ENCODE results near the gene AMFR. TPM values are rescaled to one million over a fixed set of nuclear protein-coding genes. Genes with fewer than 3 reads are reported as not detected.

The AMFR gene
- total and polyA plus RNA-seq, 10 donors, result 48.1 to 249 (median 99.3) TPM

- Histone ChIP-seq H3K4me3 (no peak overlapping the region), H3K4me1 (peaks cover 0 to 11% (median 7%) of the 10 kb centered on the region in 6 donors), H3K36me3 (no peaks in the 10 kb centered on the region), H3K9me3 (no peaks in the 10 kb centered on the region), H3K27me3 (replicated peaks in 1 of 7) (peaks cover 0 to 7% (median 0%) of the 10 kb centered on the region in 7 donors), H3K27ac (no peak overlapping the region)
- TF ChIP-seq CTCF (IDR thresholded peaks at IDR 0.05 in 8 of 11, conservative IDR thresholded peaks at IDR 0.05 in 3 of 11) (no peak), POLR2A (IDR thresholded peaks at IDR 0.05) (no peak), POLR2AphosphoS5 (IDR thresholded peaks at IDR 0.05) (no peak)
- 71 to 93% (median 81%) methylated on average over 5 to 7 of the region's 7 CpGs for WGBS, 5 donors
- DNase-seq, result peak; percentile 61
- intact Hi-C loops (cut with DNase I; ENCODE audit: low total_unique reads), result loop anchor here (5.0 to 10.0 kb wide), 2 partner anchors 274 to 851 kb away; no protein-coding TSS in a partner anchor
Measured at GRCh38 chr16:56315955-56316354, 109.4 kb downstream of the AMFR start.

GRCh38 chr16:56314244-56314850 lies 111.0 kb downstream of the AMFR start:
- peak; percentile 47 for DNase-seq
- Histone ChIP-seq H3K4me3 (no peak overlapping the region), H3K4me1 (peaks cover 0 to 11% (median 7%) of the 10 kb centered on the region in 6 donors), H3K27me3 (replicated peaks in 1 of 7) (peaks cover 0 to 7% (median 0%) of the 10 kb centered on the region in 7 donors), H3K27ac (no peak overlapping the region), H3K36me3 (no peaks in the 10 kb centered on the region), H3K9me3 (no peaks in the 10 kb centered on the region)
- intact Hi-C loops (cut with DNase I; ENCODE audit: low total_unique reads), result loop anchor here (10.0 kb wide), 1 partner anchor 850 kb away; no protein-coding TSS in a partner anchor
- TF ChIP-seq CTCF (IDR thresholded peaks at IDR 0.05 in 8 of 11, conservative IDR thresholded peaks at IDR 0.05 in 3 of 11), result no peak
- 84 to 93% (median 87%) methylated on average over 18 of the region's 18 CpGs for WGBS, 5 donors

DNA sequence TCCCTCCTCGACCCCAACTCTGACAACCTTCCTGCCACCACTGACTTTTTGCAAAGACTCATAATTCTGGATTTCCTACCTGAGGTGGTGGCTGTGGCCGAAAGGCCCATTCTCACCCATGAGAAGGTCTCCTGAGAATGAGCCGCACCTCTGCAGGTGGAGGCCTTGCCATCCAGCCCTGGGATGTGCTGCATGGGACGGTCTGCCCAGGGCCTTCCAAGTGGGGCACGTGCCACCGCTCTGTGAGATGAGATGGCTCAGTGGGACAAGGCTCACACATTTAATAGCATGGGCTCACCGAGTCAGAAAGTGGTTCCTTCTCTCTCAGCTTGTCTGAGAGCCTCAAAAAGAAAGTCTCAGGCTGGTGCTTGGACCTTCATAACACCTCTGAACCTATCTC lies 112.8 kb downstream of the AMFR start:
- Histone ChIP-seq H3K4me3 (no peak overlapping the region), H3K9me3 (no peaks in the 10 kb centered on the region), H3K27me3 (replicated peaks in 1 of 7) (peaks cover 0 to 2% (median 0%) of the 10 kb centered on the region in 7 donors), H3K4me1 (no peaks in the 10 kb centered on the region), H3K36me3 (no peaks in the 10 kb centered on the region), H3K27ac (no peak overlapping the region)
- DNase-seq, result peak; percentile 61
- TF ChIP-seq CTCF (IDR thresholded peaks at IDR 0.05 in 8 of 11, conservative IDR thresholded peaks at IDR 0.05 in 3 of 11) (no peak), POLR2AphosphoS5 (IDR thresholded peaks at IDR 0.05) (no peak), POLR2A (IDR thresholded peaks at IDR 0.05) (no peak)
- intact Hi-C loops (cut with DNase I; ENCODE audit: low total_unique reads), result loop anchor here (10.0 kb wide), 1 partner anchor 848 kb away; no protein-coding TSS in a partner anchor
- WGBS, 5 donors, result 86 to 96% (median 91%) methylated on average over 4 to 7 of the region's 7 CpGs

GRCh38 chr16:56312028-56312300 lies 113.4 kb downstream of the AMFR start:
- H3K9me3 ChIP-seq, result no peaks in the 10 kb centered on the region
- no peak overlapping the region for H3K4me3 ChIP-seq
- no peaks in the 10 kb centered on the region for H3K36me3 ChIP-seq
- peaks cover 0 to 4% (median 0%) of the 10 kb centered on the region in 7 donors for H3K27me3 ChIP-seq (replicated peaks in 1 of 7)
- no peaks in the 10 kb centered on the region for H3K4me1 ChIP-seq
- DNase-seq, result peak; percentile 61
- H3K27ac ChIP-seq, result no peak overlapping the region
- intact Hi-C loops (cut with DNase I; ENCODE audit: low total_unique reads), result loop anchor here (10.0 kb wide), 1 partner anchor 847 kb away; no protein-coding TSS in a partner anchor
- WGBS, 5 donors, result 38 to 55% (median 40%) methylated on average over 11 of the region's 11 CpGs
- TF ChIP-seq POLR2AphosphoS5 (IDR thresholded peaks at IDR 0.05), result no peak
- TF ChIP-seq CTCF (IDR thresholded peaks at IDR 0.05 in 8 of 11, conservative IDR thresholded peaks at IDR 0.05 in 3 of 11), result no peak
- TF ChIP-seq POLR2A (IDR thresholded peaks at IDR 0.05), result no peak

Other genes starting within 250 kb of the AMFR start
- 1 to 10 TPM; 3.5 to 7.9 (median 6.7) TPM for gene GNAO1, start 234.1 kb downstream of the AMFR start, total RNA-seq
- 1 to 10 TPM in 1 of 3 donors, under 1 TPM in 2; 0.32 to 1.0 (median 0.33) TPM for gene GNAO1, start 234.1 kb downstream of the AMFR start, polyA plus RNA-seq
- 10 to 100 TPM; 52.8 to 93.0 (median 83.2) TPM for gene NUDT21, start 25.8 kb upstream of the AMFR start, total RNA-seq
- gene NUDT21, start 25.8 kb upstream of the AMFR start, polyA plus RNA-seq, result 10 to 100 TPM; 19.4 to 36.8 (median 29.2) TPM
- 10 to 100 TPM; 22.8 to 34.7 (median 30.5) TPM for gene OGFOD1, start 26.0 kb upstream of the AMFR start, total RNA-seq
- 10 to 100 TPM in 2 of 3 donors, 1 to 10 TPM in 1; 6.9 to 11.6 (median 10.3) TPM for gene OGFOD1, start 26.0 kb upstream of the AMFR start, polyA plus RNA-seq
- gene BBS2, start 94.5 kb upstream of the AMFR start, total RNA-seq, result 10 to 100 TPM; 29.1 to 70.3 (median 52.8) TPM
- gene BBS2, start 94.5 kb upstream of the AMFR start, polyA plus RNA-seq, result 10 to 100 TPM; 22.9 to 52.5 (median 33.3) TPM
- gene MT4, start 139.5 kb upstream of the AMFR start, total RNA-seq, result not detected
- gene MT4, start 139.5 kb upstream of the AMFR start, polyA plus RNA-seq, result not detected
- under 1 TPM in 1 of 7 donors, not detected in 6; 0.77 TPM for gene MT3, start 164.0 kb upstream of the AMFR start, total RNA-seq
- gene MT3, start 164.0 kb upstream of the AMFR start, polyA plus RNA-seq, result 10 to 100 TPM in 1 of 3 donors, 1 to 10 TPM in 1, not detected in 1; 1.5 to 11.5 TPM
- 10 to 100 TPM; 25.3 to 96.9 (median 43.8) TPM for gene MT2A, start 183.0 kb upstream of the AMFR start, total RNA-seq
- 100 to 1,000 TPM in 2 of 3 donors, 10 to 100 TPM in 1; 73.3 to 176 (median 112) TPM for gene MT2A, start 183.0 kb upstream of the AMFR start, polyA plus RNA-seq
- gene MT1E, start 200.2 kb upstream of the AMFR start, total RNA-seq, result 10 to 100 TPM in 6 of 7 donors, 1 to 10 TPM in 1; 2.5 to 49.6 (median 19.7) TPM
- 10 to 100 TPM; 21.0 to 34.0 (median 33.0) TPM for gene MT1E, start 200.2 kb upstream of the AMFR start, polyA plus RNA-seq
- 1 to 10 TPM in 6 of 7 donors, under 1 TPM in 1; 0.44 to 6.1 (median 3.5) TPM for gene MT1M, start 207.1 kb upstream of the AMFR start, total RNA-seq
- gene MT1M, start 207.1 kb upstream of the AMFR start, polyA plus RNA-seq, result 10 to 100 TPM in 1 of 3 donors, 1 to 10 TPM in 1, under 1 TPM in 1; 0.93 to 11.8 (median 7.6) TPM
- 10 to 100 TPM in 1 of 7 donors, 1 to 10 TPM in 2, not detected in 4; 1.5 to 27.3 (median 1.5) TPM for gene MT1A, start 213.1 kb upstream of the AMFR start, total RNA-seq
- gene MT1A, start 213.1 kb upstream of the AMFR start, polyA plus RNA-seq, result 10 to 100 TPM in 1 of 3 donors, 1 to 10 TPM in 2; 1.1 to 14.2 (median 8.5) TPM
- gene MT1B, start 226.3 kb upstream of the AMFR start, total RNA-seq, result not detected
- not detected for gene MT1B, start 226.3 kb upstream of the AMFR start, polyA plus RNA-seq
- 10 to 100 TPM in 6 of 7 donors, 1 to 10 TPM in 1; 6.4 to 21.0 (median 13.6) TPM for gene MT1F, start 232.4 kb upstream of the AMFR start, total RNA-seq
- 10 to 100 TPM; 16.6 to 20.1 (median 19.4) TPM for gene MT1F, start 232.4 kb upstream of the AMFR start, polyA plus RNA-seq
- gene MT1G, start 242.5 kb upstream of the AMFR start, total RNA-seq, result 1 to 10 TPM in 2 of 7 donors, not detected in 5; 1.1 to 3.9 TPM
- 10 to 100 TPM in 2 of 3 donors, 1 to 10 TPM in 1; 3.2 to 12.2 (median 12.1) TPM for gene MT1G, start 242.5 kb upstream of the AMFR start, polyA plus RNA-seq
- gene MT1H, start 244.3 kb upstream of the AMFR start, total RNA-seq, result not detected
- gene MT1H, start 244.3 kb upstream of the AMFR start, polyA plus RNA-seq, result 1 to 10 TPM in 1 of 3 donors, under 1 TPM in 2; 0.54 to 1.1 (median 0.96) TPM

All from spleen (tissue), 11 donors.